SK-N-MC (cell line): Measurements from ENCODE around the gene PHRF1.
"Not testable (repeated sequence)": the region's sequence is repeated elsewhere in the genome, so short reads cannot be mapped to it uniquely, and the experiment has no call there.

Experiments used
- DNase-seq: peaks from one replicate; pipeline ENCODE4 v3.0.0-alpha.2; 2011; ENCODE audit warnings: low read depth, low spot score
- H3K27ac ChIP-seq: fragments of 200-600 bp; sonication (generic); 2 replicates; pipeline ENCODE4 v1.5.1; 2016; ENCODE audit warnings: mixed run types
- H3K36me3 ChIP-seq: fragments of 200-600 bp; sonication (generic); 2 replicates; pipeline ENCODE4 v1.6.1; 2017; ENCODE audit warnings: antibody characterized with exemption, low read length, mixed read lengths; ENCODE audit not compliant: insufficient read depth
- H3K4me3 ChIP-seq: fragments of 200-600 bp; sonication (generic); 2 replicates; pipeline ENCODE4 v1.5.1; 2016
- H3K9ac ChIP-seq: fragments of 200-600 bp; sonication (generic); 2 replicates; pipeline ENCODE4 v1.8.0; 2017; ENCODE audit warnings: mixed run types, mixed read lengths; ENCODE audit not compliant: insufficient read length
- H3K9me3 ChIP-seq: fragments of 200-600 bp; sonication (generic); 2 replicates; pipeline ENCODE4 v1.6.1; 2017; ENCODE audit warnings: low read depth, mild to moderate bottlenecking, antibody characterized with exemption, low read length, moderate library complexity, mixed read lengths
- EZH2 ChIP-seq: fragments of 200-600 bp; sonication (generic); IDR thresholded peaks from one replicate; pipeline ENCODE4 v1.6.1; 2017; ENCODE audit warnings: antibody characterized with exemption
- FOXP2 ChIP-seq: optimal IDR thresholded peaks from 2 replicates; pipeline ENCODE3; 2011; ENCODE audit warnings: mild to moderate bottlenecking, moderate library complexity; ENCODE audit not compliant: insufficient read depth; ENCODE audit errors: extremely low read length, control extremely low read depth
- POLR2AphosphoS5 ChIP-seq: IDR thresholded peaks from 2 replicates; pipeline ENCODE4 v1.6.1; 2012; ENCODE audit warnings: mild to moderate bottlenecking, low read depth, low read length, borderline replicate concordance

PHRF1 gene

GRCh38 chr11:639332-639955, 63.2 kb downstream of the PHRF1 start:
- DNase-seq, result no peak
- Histone ChIP-seq H3K9ac (no peak overlapping the region), H3K4me3 (peak overlapping the region; percentile 53), H3K27ac (peak overlapping the region; percentile 93), H3K9me3 (no peaks in the 10 kb centered on the region), H3K36me3 (no peaks in the 10 kb centered on the region; the same call in 1 of the 2 replicates)
- no peak for TF ChIP-seq POLR2AphosphoS5
- no peak for TF ChIP-seq EZH2

- no peak for DNase-seq
- Histone ChIP-seq H3K27ac (peak overlapping the region; percentile 46; the same call in 1 of the 2 replicates), H3K36me3 (no peaks in the 10 kb centered on the region; the same call in 1 of the 2 replicates), H3K4me3 (no peak overlapping the region), H3K9me3 (no peaks in the 10 kb centered on the region), H3K9ac (no peak overlapping the region)
- TF ChIP-seq POLR2AphosphoS5 (no peak), EZH2 (no peak), FOXP2 (no peak)
Measured at GRCh38 chr11:640021-640706, 63.9 kb downstream of the PHRF1 start.

GRCh38 chr11:641806-642370, 65.6 kb downstream of the PHRF1 start:
- Histone ChIP-seq H3K36me3 (no peaks in the 10 kb centered on the region; the same call in 1 of the 2 replicates), H3K27ac (peak overlapping the region; percentile 32; the same call in 1 of the 2 replicates), H3K9me3 (no peaks in the 10 kb centered on the region), H3K4me3 (no peak overlapping the region), H3K9ac (no peak overlapping the region)
- DNase-seq, result no peak
- TF ChIP-seq EZH2 (no peak), POLR2AphosphoS5 (no peak), FOXP2 (no peak)

GRCh38 chr11:643366-643765, 67.1 kb downstream of the PHRF1 start:
- TF ChIP-seq FOXP2, result no peak
- no peak for TF ChIP-seq POLR2AphosphoS5
- no peak for TF ChIP-seq EZH2
- Histone ChIP-seq H3K9ac (no peak overlapping the region), H3K36me3 (no peaks in the 10 kb centered on the region; the same call in 1 of the 2 replicates)

GRCh38 chr11:643849-644738, 67.8 kb downstream of the PHRF1 start:
- DNase-seq, result no peak
- Histone ChIP-seq H3K9ac (no peak overlapping the region), H3K9me3 (no peaks in the 10 kb centered on the region), H3K27ac (no peak overlapping the region), H3K36me3 (no peaks in the 10 kb centered on the region; the same call in 1 of the 2 replicates), H3K4me3 (no peak overlapping the region)
- TF ChIP-seq FOXP2 (no peak), POLR2AphosphoS5 (no peak), EZH2 (no peak)

More at GRCh38 chr11:643366-643765, 67.1 kb downstream of the PHRF1 start:
- H3K9me3 ChIP-seq, result no peaks in the 10 kb centered on the region
- no peak for DNase-seq
- no peak overlapping the region for H3K4me3 ChIP-seq
- peak overlapping the region; percentile 46; the same call in 1 of the 2 replicates for H3K27ac ChIP-seq

- H3K9me3 ChIP-seq, result no peaks in the 10 kb centered on the region
- H3K9ac ChIP-seq, result no peak overlapping the region
- DNase-seq, result no peak
- H3K36me3 ChIP-seq, result peaks cover 6% of the 10 kb centered on the region; the same call in 1 of the 2 replicates
- TF ChIP-seq EZH2, result no peak
- TF ChIP-seq POLR2AphosphoS5, result no peak
- TF ChIP-seq FOXP2, result no peak
- H3K27ac ChIP-seq, result no peak overlapping the region
- H3K4me3 ChIP-seq, result no peak overlapping the region
Measured at GRCh38 chr11:645536-645935, 69.3 kb downstream of the PHRF1 start.

GRCh38 chr11:646214-646613, 69.9 kb downstream of the PHRF1 start:
- no peak overlapping the region for H3K9ac ChIP-seq
- no peaks in the 10 kb centered on the region for H3K9me3 ChIP-seq
- no peak for DNase-seq
- peaks cover 10% of the 10 kb centered on the region; the same call in 1 of the 2 replicates for H3K36me3 ChIP-seq
- H3K27ac ChIP-seq, result no peak overlapping the region
- TF ChIP-seq POLR2AphosphoS5 (no peak), EZH2 (no peak), FOXP2 (no peak)
- H3K4me3 ChIP-seq, result no peak overlapping the region

GRCh38 chr11:647672-648158, 71.4 kb downstream of the PHRF1 start:
- H3K4me3 ChIP-seq, H3K9ac ChIP-seq: not testable (repeated sequence)
- H3K36me3 ChIP-seq, result peaks cover 23% of the 10 kb centered on the region

More at GRCh38 chr11:647672-648158, 71.4 kb downstream of the PHRF1 start:
- not testable (repeated sequence) for H3K27ac ChIP-seq, H3K9me3 ChIP-seq, DNase-seq
